Smooth muscle cell of the umbilical artery (primary cell): ENCODE measurements around the gene FOXA3. TPM values are rescaled to one million over a fixed set of nuclear protein-coding genes. Genes with fewer than 3 reads are reported as not detected.

Source experiments
- total RNA-seq: library from RNA; depleted of rRNA; stranded (reverse); fragments of >200 nt; gene quantifications from 2 replicates; pipeline ENCODE4 v1.2.3, GENCODE V29; 2014

FOXA3 gene
- total RNA-seq = not detected in 2 replicates

DNA sequence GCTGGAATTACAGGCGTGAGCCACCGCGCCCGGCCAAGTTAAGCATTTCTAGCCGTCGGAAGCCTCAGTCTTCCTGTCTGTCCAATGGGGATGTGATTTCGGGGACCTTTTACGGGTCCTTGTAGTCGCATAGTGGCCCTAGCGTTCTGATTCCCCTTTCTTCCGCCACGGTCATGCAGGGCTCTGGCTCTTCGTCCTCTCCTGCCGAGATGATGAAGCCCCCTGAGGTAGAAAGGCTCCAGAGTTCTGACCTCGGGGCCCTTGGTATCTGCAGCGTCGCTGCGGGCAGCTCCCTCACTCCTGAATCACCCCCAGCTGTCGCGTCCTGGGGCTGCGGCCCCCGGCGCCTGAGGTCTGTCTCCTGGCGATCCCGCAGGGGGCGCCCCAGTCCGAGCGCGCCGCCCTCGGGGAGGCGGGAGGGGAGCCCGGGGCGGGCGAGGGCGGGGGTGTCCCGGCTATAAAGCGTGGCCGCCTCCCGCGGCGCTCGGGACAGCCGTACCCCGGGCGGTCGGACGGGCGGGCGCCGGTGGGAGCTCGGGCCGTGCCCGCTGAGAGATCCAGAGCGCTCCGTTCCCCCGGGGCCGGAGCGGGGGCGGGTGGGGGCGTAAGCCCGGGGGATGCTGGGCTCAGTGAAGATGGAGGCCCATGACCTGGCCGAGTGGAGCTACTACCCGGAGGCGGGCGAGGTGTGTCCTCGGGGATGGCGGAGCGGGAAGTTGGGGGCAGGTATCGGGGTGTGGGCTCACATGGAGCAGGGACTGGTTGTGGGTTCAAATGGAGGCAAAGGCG, at the start of gene FOXA3:
TSS of gene FOXA3 (plus strand) at position 487 of the 789 bp plus-strand sequence. CDS start at position 618, 131 bp downstream.

DNA sequence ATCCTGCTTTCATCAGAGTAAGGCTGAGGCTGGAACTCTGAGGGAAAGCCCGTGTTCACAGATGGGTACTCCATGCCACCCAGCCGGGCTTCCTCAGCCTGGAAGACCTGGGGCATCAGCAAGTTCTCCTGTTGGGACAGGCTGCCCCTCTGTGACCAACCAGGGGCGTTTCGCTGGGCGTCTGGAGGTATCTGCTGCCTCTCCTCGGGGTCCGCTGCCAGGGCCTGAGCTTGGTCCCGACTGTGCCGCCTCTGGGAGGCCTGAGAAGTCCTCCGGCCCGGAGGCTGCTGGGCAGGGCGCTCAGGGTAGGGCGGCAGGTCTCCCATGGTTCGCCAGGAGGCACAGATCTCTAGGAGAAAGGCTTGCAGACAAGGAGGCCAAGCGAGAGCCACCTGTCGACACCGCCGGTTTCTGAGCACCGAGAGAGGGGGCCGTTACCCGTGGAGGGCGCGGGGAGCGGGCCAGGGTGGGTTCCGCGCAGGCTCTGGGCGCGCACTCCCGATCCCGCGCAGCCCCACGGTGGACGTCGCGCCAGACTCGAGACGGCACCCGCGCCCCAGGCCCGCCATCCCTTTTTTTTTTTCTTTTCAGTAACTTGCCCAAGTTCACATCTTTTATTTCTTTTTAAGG, 49.2 kb upstream of the FOXA3 start, which contains the start of gene RSPH6A:
TSS of gene RSPH6A (minus strand) at position 458 of the 630 bp plus-strand sequence. CDS start at position 326, 132 bp downstream.

DNA sequence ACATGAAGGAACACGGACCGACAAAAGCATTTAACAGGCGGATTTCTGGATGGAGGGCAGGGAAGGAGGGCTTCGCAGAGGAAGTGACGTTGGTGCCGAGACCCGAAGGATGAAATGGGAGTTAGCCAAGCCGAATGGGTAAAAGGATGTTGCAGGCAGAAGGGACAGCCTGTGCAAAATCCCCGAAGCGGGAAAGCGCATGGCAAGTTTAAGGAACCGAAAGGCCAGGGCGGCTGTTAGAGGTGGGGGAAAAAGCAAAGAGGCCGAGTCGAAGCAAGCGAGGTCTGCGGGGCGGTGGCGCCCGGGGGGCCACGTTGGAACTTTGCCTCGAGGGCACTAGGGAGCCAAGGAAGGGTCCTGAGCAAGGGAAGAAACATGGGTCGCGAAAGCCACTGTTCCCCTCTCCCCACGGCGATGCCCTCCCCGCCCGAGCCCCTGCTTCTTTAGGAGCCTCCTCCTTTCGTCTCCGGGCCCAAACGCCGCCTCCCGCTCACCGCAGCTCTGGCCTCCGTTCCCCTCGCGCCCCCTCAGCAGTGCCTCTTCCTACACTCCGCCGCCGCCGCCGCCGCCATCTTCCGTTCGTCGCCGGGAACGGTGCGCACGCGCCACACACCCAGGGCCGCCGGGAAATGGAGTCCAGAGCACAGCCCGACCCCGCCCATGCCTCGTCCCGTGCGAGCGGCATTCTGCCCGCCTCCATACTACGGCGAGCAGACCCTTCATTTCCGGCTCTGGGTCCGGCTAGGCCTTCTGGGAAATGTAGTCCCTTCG, 1.4 kb upstream of the FOXA3 start, which contains the start of gene SYMPK:
TSS of gene SYMPK (minus strand) at position 584 of the 771 bp plus-strand sequence. CDS start 8,652 bp downstream, outside the sequence.

DNA sequence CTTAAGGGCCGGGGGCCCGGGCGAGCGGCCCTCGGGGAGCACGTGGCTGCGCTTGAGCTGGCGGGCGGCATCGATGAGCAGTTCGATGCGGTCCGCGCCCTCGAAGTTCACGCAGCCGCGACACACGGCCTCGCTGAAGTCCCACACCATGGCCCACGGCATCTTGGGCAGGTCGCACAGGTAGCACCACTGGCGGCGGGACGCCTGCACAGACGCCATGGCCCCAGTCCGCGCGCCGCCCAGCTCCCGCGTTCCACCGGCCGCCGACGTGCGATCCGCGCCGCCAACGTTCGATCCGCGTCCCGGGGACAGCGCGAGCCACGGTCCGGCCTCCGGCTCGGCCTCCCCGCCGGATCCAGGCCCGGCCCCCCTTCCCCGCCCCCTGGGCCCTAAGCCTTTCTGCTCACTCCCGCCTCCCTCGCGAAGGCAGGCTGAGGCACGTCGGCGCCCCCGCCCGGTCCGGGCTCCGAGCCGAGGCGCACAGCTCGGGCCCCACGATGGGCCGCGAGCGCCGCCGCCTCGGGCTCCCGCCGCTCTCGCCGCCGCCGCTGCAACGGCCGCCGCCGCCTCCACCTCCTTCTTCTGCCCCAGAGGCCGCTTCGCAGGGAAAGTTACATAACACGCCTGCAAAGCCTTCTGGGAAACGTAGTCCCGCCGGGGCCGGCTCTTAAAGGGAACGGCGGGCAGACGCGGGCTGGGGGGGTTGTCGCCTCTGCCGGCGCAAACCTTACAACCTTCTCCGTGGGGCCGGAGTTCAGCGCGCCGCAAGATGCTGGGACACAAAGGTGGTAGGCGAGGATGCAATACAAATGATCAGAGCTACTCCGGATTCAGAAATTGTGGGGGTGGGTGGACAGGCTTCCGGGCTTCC, 21.7 kb downstream of the FOXA3 start, which contains the start of gene IRF2BP1:
TSS of gene IRF2BP1 (minus strand) at position 586 of the 871 bp plus-strand sequence. CDS start at position 219, 367 bp downstream.

DNA sequence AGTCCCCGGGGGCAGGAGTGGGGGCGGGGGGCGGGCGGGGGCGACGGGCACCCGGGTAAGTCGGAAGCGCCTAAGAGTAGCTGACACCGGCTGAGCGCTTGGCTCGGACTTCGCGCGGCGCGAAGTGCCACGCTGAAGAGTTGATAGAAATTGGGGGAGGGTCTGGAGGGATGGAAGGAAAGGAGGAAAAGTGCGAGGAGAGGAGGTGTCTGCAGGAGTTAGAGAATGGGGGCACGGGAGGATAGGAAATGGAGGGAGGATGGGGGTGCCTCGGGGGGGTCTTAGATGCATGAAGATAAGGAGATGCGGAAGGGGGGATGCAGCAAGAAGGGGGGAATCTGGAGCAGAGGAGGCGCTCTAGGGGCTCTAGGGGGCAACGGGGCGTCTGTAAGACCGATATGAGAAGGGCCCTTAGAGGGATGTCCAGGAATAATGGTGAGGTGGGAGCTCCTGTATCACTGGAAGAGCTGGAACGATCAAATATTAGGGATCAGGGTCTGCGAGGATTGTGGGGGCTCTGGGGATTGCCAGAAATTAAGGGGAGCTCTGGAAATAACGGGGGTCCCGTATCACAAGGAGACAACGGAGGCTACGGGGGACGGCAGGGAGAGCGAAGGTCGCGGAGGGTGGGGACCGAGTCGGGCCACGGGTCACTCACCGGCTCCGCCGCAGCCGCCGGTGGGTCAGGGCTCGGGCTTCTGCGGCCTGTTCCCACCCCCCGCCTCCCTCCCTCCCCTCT, 38.0 kb downstream of the FOXA3 start, which contains the start of gene MYPOP:
TSS of gene MYPOP (minus strand) at position 702 of the 739 bp plus-strand sequence. CDS start 840 bp downstream, outside the sequence.

DNA sequence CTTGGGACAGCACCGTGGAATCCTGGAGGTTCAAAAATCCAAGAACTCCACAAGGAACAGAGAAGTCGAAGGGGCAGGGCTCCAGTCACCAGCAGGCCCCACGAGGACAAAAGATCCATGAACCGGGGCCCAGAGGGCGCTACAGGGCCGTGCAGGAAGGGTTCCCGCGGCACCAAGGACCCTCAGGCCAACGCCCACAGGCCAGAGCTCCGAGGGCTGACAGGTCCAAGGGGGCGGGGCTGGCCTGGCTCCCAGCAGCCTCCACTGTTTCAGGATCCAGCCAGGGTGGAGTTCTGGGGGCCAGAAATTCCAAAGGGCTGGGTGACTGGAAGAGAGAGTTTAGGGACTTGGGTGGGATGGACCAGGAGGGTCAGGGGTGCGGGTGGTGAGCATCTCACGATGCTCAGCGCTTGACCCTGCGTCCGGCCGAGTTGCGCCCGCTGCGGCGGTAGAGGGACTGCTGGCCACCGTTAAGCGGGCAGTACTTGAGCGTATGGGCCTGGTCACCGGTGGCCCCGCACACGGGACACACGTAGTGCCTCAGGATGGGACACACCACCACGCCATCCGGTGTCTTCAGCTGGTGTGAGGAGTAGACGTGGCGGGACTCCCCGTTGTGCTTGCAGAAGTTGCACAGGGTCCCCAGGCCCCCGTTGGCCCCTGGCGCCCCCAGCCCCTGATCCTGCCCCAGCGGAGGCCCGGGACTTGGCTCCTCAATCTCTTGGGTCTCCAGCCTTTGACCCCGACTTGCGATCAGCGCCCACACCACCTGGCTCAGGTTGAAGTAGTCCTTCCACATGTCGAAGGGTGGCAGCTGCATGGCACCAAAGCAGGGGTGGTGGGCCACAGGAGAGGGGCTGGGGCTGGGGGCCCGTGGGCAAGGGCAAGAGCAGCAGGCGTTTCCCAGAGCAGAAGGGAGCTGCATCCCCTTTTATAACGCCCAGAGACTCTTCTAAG, 50.0 kb downstream of the FOXA3 start, which contains the start of gene NANOS2:
TSS of gene NANOS2 (minus strand) at position 905 of the 957 bp plus-strand sequence. CDS start at position 820, 85 bp downstream.

Other genes starting within 250 kb of the FOXA3 start
- 50.2 and 59.6 TPM in 2 replicates for gene EML2, start 224.9 kb upstream of the FOXA3 start, total RNA-seq
- under 0.01 TPM in 1 of 2 replicates, not detected in the other for gene GIPR, start 196.1 kb upstream of the FOXA3 start, total RNA-seq
- gene SNRPD2, start 172.4 kb upstream of the FOXA3 start, total RNA-seq = 144 and 339 TPM in 2 replicates
- 27.3 and 28.2 TPM in 2 replicates for gene QPCTL, start 171.7 kb upstream of the FOXA3 start, total RNA-seq
- 2.7 and 6.2 TPM in 2 replicates for gene FBXO46, start 133.4 kb upstream of the FOXA3 start, total RNA-seq
- gene MEIOSIN, start 130.9 kb upstream of the FOXA3 start, total RNA-seq = not detected in 2 replicates
- gene SIX5, start 95.1 kb upstream of the FOXA3 start, total RNA-seq = 7.6 and 10.1 TPM in 2 replicates
- 33.0 and 35.0 TPM in 2 replicates for gene DMPK, start 81.8 kb upstream of the FOXA3 start, total RNA-seq
- 34.4 and 50.2 TPM in 2 replicates for gene DMWD, start 71.5 kb upstream of the FOXA3 start, total RNA-seq
- 0.14 and 0.30 TPM in 2 replicates for gene RSPH6A, start 49.0 kb upstream of the FOXA3 start, total RNA-seq
- gene SYMPK, start 1.2 kb upstream of the FOXA3 start, total RNA-seq = 30.9 and 56.4 TPM in 2 replicates
- gene IRF2BP1, start 21.8 kb downstream of the FOXA3 start, total RNA-seq = 24.1 and 27.7 TPM in 2 replicates
- 3.7 and 4.2 TPM in 2 replicates for gene MYPOP, start 38.3 kb downstream of the FOXA3 start, total RNA-seq
- not detected in 2 replicates for gene NANOS2, start 50.5 kb downstream of the FOXA3 start, total RNA-seq
- gene NOVA2, start 109.5 kb downstream of the FOXA3 start, total RNA-seq = 0.23 TPM in 1 of 2 replicates, not detected in the other
- 5.3 and 5.9 TPM in 2 replicates for gene CCDC61, start 131.1 kb downstream of the FOXA3 start, total RNA-seq
- not detected in 2 replicates for gene PGLYRP1, start 158.7 kb downstream of the FOXA3 start, total RNA-seq
- 0.09 TPM in 1 of 2 replicates, not detected in the other for gene IGFL4, start 176.7 kb downstream of the FOXA3 start, total RNA-seq